Keratinocyte (primary cell): ENCODE results near the gene TP53I3. TPM values are rescaled to one million over a fixed set of nuclear protein-coding genes. Genes with fewer than 3 reads are reported as not detected.

ENCODE experiments used
- DNase-seq: peaks from one replicate; pipeline ENCODE4 v3.0.0-alpha.2; 2011; ENCODE audit warnings: low read depth, missing footprints, low spot score
- FAIRE-seq: peaks from 2 replicates; lab custom pipeline; 2011; peaks lifted over from hg19 to GRCh38; lab: Jason Lieb, UNC
- H2AFZ ChIP-seq: 2 replicates; pipeline ENCODE4 v1.6.0; 2012; ENCODE audit warnings: low read length, control low read depth, inconsistent platforms; ENCODE audit not compliant: control insufficient read depth
- H3K27ac ChIP-seq: 2 replicates; pipeline ENCODE4 v1.5.1; 2011; ENCODE audit warnings: low read length; ENCODE audit not compliant: control insufficient read depth, insufficient read depth
- H3K27me3 ChIP-seq: 3 replicates; pipeline ENCODE4 v1.6.0; 2011; ENCODE audit warnings: low read length; ENCODE audit not compliant: control insufficient read depth, insufficient read depth; ENCODE audit errors: extremely low read depth
- H3K36me3 ChIP-seq, 2 experiments: 2 replicates in 1 of 2; 3 replicates in 1 of 2; pipeline ENCODE4 v1.5.1; 2011; ENCODE audit warnings: low read length in 2 of 2, mild to moderate bottlenecking in 1 of 2; ENCODE audit not compliant: control insufficient read depth in 2 of 2, insufficient read depth in 2 of 2; ENCODE audit errors: extremely low read depth in 1 of 2
- H3K4me1 ChIP-seq: 3 replicates; pipeline ENCODE4 v1.5.1; 2011; ENCODE audit warnings: low read length; ENCODE audit not compliant: control insufficient read depth, insufficient read depth; ENCODE audit errors: extremely low read depth
- H3K4me2 ChIP-seq: 3 replicates; pipeline ENCODE4 v1.6.0; 2011; ENCODE audit warnings: low read depth, low read length; ENCODE audit not compliant: control insufficient read depth, insufficient read depth; ENCODE audit errors: extremely low read depth
- H3K4me3 ChIP-seq, 3 experiments: fragments of 200-600 bp in 1 of 3; sonication (generic) in 1 of 3; 2 replicates in 2 of 3; 3 replicates in 1 of 3; pipeline ENCODE4 v1.5.1; 2011 to 2016; ENCODE audit warnings: low read length in 3 of 3, mild to moderate bottlenecking in 3 of 3, control low read depth in 2 of 3, inconsistent platforms in 1 of 3, low read depth in 1 of 3, mixed read lengths in 1 of 3, mixed run types in 1 of 3, moderate library complexity in 1 of 3; ENCODE audit not compliant: control insufficient read depth in 2 of 3, insufficient read depth in 2 of 3; ENCODE audit errors: extremely low read depth in 1 of 3
- H3K79me2 ChIP-seq: 2 replicates; pipeline ENCODE4 v1.6.0; 2012; ENCODE audit warnings: low read length; ENCODE audit not compliant: control insufficient read depth, insufficient read depth
- H3K9ac ChIP-seq: 3 replicates; pipeline ENCODE4 v1.6.0; 2011; ENCODE audit warnings: low read length; ENCODE audit not compliant: control insufficient read depth, insufficient read depth; ENCODE audit errors: extremely low read depth
- H3K9me1 ChIP-seq: 3 replicates; pipeline ENCODE4 v1.6.0; 2011; ENCODE audit warnings: low read length; ENCODE audit not compliant: control insufficient read depth, insufficient read depth; ENCODE audit errors: extremely low read depth
- H3K9me3 ChIP-seq: 2 replicates; pipeline ENCODE4 v1.5.1; 2012; ENCODE audit warnings: low read depth, low read length; ENCODE audit not compliant: control insufficient read depth
- H4K20me1 ChIP-seq: 3 replicates; pipeline ENCODE4 v1.6.0; 2011; ENCODE audit warnings: low read length; ENCODE audit not compliant: control insufficient read depth, insufficient read depth; ENCODE audit errors: extremely low read depth
- CTCF ChIP-seq, 3 experiments: IDR thresholded peaks in 1 of 3; conservative IDR thresholded peaks in 1 of 3; optimal IDR thresholded peaks in 1 of 3; 2 replicates in 2 of 3; 3 replicates in 1 of 3; pipeline versions ENCODE3 to v1.5.1; 2011; ENCODE audit warnings: low read length in 3 of 3, mild to moderate bottlenecking in 3 of 3, moderate library complexity in 2 of 3, control low read depth in 1 of 3, inconsistent platforms in 1 of 3; ENCODE audit not compliant: insufficient read depth in 2 of 3; ENCODE audit errors: extremely low read depth in 1 of 3
- EZH2 ChIP-seq: IDR thresholded peaks from one replicate; pipeline ENCODE4 v1.6.1; 2012; ENCODE audit warnings: inconsistent platforms, mild to moderate bottlenecking, low read length, moderate library complexity
- dilution Hi-C: fragments of 300-500 bp; cut with MboI; formaldehyde crosslinking; loops from one replicate; pipeline ENCODE4 v1.7.0; 2020; ENCODE audit warnings: low sequenced_read_pairs; ENCODE audit not compliant: extremely low pct_ligation_motif_present
- polyA plus RNA-seq, 5 experiments: library from polyadenylated mRNA; depleted of rRNA in 3 of 5; stranded (reverse) in 3 of 5; stranded (forward) in 1 of 5; unstranded in 1 of 5; fragments of >200 nt; gene quantifications; 1 replicate in 1 of 5; 2 replicates in 3 of 5; 3 replicates in 1 of 5; pipeline versions ENCODE4 v1.2.1 to v1.2.3, GENCODE V29; 2011 to 2012; ENCODE audit warnings: missing spikeins in 2 of 5, low read depth in 1 of 5, low replicate concordance in 1 of 5

Gene TP53I3
- polyA plus RNA-seq, 1 donor (not counting 4 experiments of a cell fraction or from before 2014, with no cell fraction given): 30.9 TPM

GRCh38 chr2:24083567-24084385 lies 858 bp downstream of the TP53I3 start:
- H3K9me3 ChIP-seq: no peaks in the 10 kb centered on the region
- no peak for TF ChIP-seq CTCF (optimal IDR thresholded peaks at IDR 0.05 in 1 of 3, IDR thresholded peaks at IDR 0.05 in 1 of 3, conservative IDR thresholded peaks at IDR 0.05 in 1 of 3; ENCODE audit: extremely low read depth in 1 of 3, insufficient read depth in 2 of 3, low read length in 3 of 3)
- TF ChIP-seq EZH2: no peak
- H2AFZ ChIP-seq: peak overlapping the region; percentile 92
- dilution Hi-C loops: no loop called here
- DNase-seq: peak; percentile 77
- no peaks in the 10 kb centered on the region for H3K27me3 ChIP-seq
- peak overlapping the region; percentile 63 to 80 (median 70) for H3K4me3 ChIP-seq
- H4K20me1 ChIP-seq: no peaks in the 10 kb centered on the region
- peak overlapping the region; percentile 99 for H3K4me2 ChIP-seq
- peaks cover 11% of the 10 kb centered on the region for H3K4me1 ChIP-seq
- H3K9ac ChIP-seq: peak overlapping the region; percentile 86
- H3K9me1 ChIP-seq: no peaks in the 10 kb centered on the region
- no peaks in the 10 kb centered on the region for H3K79me2 ChIP-seq
- H3K27ac ChIP-seq: peak overlapping the region; percentile 82
- H3K36me3 ChIP-seq: peaks cover 5 to 17% of the 10 kb centered on the region in 2 experiments
- peak; percentile 9 for FAIRE-seq

- Histone ChIP-seq H3K27ac (peak overlapping the region; percentile 82), H3K27me3 (no peaks in the 10 kb centered on the region), H2AFZ (peak overlapping the region; percentile 45), H3K9me1 (no peaks in the 10 kb centered on the region), H4K20me1 (no peaks in the 10 kb centered on the region), H3K4me3 (peak overlapping the region; percentile 63 to 80 (median 70)), H3K79me2 (no peaks in the 10 kb centered on the region), H3K36me3 (peaks cover 5 to 17% of the 10 kb centered on the region in 2 experiments), H3K4me1 (peaks cover 12% of the 10 kb centered on the region), H3K9ac (peak overlapping the region; percentile 86), H3K9me3 (no peaks in the 10 kb centered on the region), H3K4me2 (peak overlapping the region; percentile 99)
- DNase-seq: no peak
- dilution Hi-C loops: no loop called here
- TF ChIP-seq CTCF (optimal IDR thresholded peaks at IDR 0.05 in 1 of 3, IDR thresholded peaks at IDR 0.05 in 1 of 3, conservative IDR thresholded peaks at IDR 0.05 in 1 of 3; ENCODE audit: extremely low read depth in 1 of 3, insufficient read depth in 2 of 3, low read length in 3 of 3) (no peak), EZH2 (no peak)
- no peak for FAIRE-seq
Observed at GRCh38 chr2:24082787-24083566, 1.7 kb downstream of the TP53I3 start.
